Stimulated activated CD8-positive, alpha-beta memory T cell treated with anti-CD3 and anti-CD28 coated beads, Interleukin-2, amount 100 ng/mL, for 1 hour (primary cell): Measurements from ENCODE around the gene RAB11A.

Experiments used
- DNase-seq, 2 donors: peaks; one replicate each; pipeline ENCODE4 v3.0.0-alpha.2; 2020; ENCODE audit warnings: low read depth in 2 of 2

The RAB11A gene

GRCh38 chr15:65916664-65917406 is 47.5 kb downstream of the RAB11A start:
- DNase-seq = no peak

GRCh38 chr15:65917407-65917756 is 48.1 kb downstream of the RAB11A start:
- no peak for DNase-seq

GRCh38 chr15:65917936-65918335 is 48.6 kb downstream of the RAB11A start:
- DNase-seq = no peak

- no peak for DNase-seq
Measured at GRCh38 chr15:65918357-65918920, 49.1 kb downstream of the RAB11A start.

- DNase-seq = no peak
Measured at GRCh38 chr15:65918945-65919344, 49.7 kb downstream of the RAB11A start.

GRCh38 chr15:65919353-65919752 is 50.1 kb downstream of the RAB11A start:
- no peak for DNase-seq

- no peak for DNase-seq
Measured at GRCh38 chr15:65920121-65920520, 50.8 kb downstream of the RAB11A start.

- no peak for DNase-seq
Measured at GRCh38 chr15:65920825-65921309, 51.6 kb downstream of the RAB11A start.

- no peak for DNase-seq
Measured at GRCh38 chr15:65921780-65922179, 52.5 kb downstream of the RAB11A start.

- no peak for DNase-seq
Measured at GRCh38 chr15:65922621-65923020, 53.3 kb downstream of the RAB11A start.

GRCh38 chr15:65923264-65923663 is 54.0 kb downstream of the RAB11A start:
- DNase-seq = no peak

- DNase-seq = no peak
Measured at GRCh38 chr15:65924004-65924403, 54.7 kb downstream of the RAB11A start.

GRCh38 chr15:65925338-65925737 is 56.0 kb downstream of the RAB11A start:
- no peak for DNase-seq

- no peak for DNase-seq
Measured at GRCh38 chr15:65926459-65926858, 57.2 kb downstream of the RAB11A start.

- DNase-seq = no peak
Measured at GRCh38 chr15:65926899-65927298, 57.6 kb downstream of the RAB11A start.

GRCh38 chr15:65927545-65927944 is 58.3 kb downstream of the RAB11A start:
- DNase-seq = no peak

- no peak for DNase-seq
Measured at GRCh38 chr15:65929573-65929972, 60.3 kb downstream of the RAB11A start.

GRCh38 chr15:65930134-65930533 is 60.8 kb downstream of the RAB11A start:
- DNase-seq = no peak

GRCh38 chr15:65931221-65931620 is 61.9 kb downstream of the RAB11A start:
- DNase-seq = no peak

GRCh38 chr15:65935391-65935790 is 66.1 kb downstream of the RAB11A start:
- no peak for DNase-seq

GRCh38 chr15:65936282-65936681 is 67.0 kb downstream of the RAB11A start:
- DNase-seq = no peak

GRCh38 chr15:65937054-65937453 is 67.8 kb downstream of the RAB11A start:
- DNase-seq = no peak

- no peak for DNase-seq
Measured at GRCh38 chr15:65937476-65937875, 68.2 kb downstream of the RAB11A start.

- DNase-seq = no peak
Measured at GRCh38 chr15:65938604-65939003, 69.3 kb downstream of the RAB11A start.
